ENCODE data around the gene RETNLB. TPM values are rescaled to one million over a fixed set of nuclear protein-coding genes. Genes with fewer than 3 reads are reported as not detected.

Gene RETNLB, protein sequence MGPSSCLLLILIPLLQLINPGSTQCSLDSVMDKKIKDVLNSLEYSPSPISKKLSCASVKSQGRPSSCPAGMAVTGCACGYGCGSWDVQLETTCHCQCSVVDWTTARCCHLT
- total RNA-seq, result 10 to 100 TPM; 58.5 to 89.0 TPM
- long read RNA-seq, transcript RETNLB-201 (3 exons, 676 nt), result major isoform, 5 of 12 reads
- long read RNA-seq, partial matches to known transcripts, result 0 of 12 reads
- long read RNA-seq, other reads (novel, unspliced or antisense), result 7 of 12 reads

DNA sequence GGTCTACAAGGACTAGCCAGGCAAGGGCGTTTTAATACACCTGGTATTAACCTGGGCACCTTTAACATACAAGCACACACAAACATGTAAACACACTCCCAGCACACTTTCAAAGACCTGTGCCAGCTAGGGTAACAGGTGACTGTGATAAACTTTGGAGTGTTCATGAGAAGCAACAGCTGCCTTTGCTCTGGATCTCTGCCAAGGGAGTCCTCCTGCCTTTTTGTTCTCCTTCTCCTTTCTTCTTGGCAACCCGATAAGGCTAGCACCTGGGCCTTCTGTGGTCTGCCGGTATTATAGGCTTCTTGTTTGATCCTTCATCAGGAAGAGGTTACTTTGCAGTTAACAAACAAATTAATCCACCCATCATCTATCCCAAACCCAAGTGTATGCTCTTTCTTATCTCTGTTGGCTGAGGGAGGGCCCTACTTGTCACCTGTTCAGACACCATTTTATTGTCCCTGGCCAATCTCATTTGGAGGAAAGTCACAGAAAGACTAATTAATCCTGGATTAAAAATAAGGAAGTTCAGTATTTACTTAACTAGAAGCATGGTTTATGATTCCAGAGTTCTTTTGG lies at the start of gene RETNLB:
TSS of gene RETNLB (minus strand) at position 7 of the 579 bp plus-strand sequence. CDS start 225 bp downstream, outside the sequence.
- DNase-seq, result peak; percentile 78 to 80
- ATAC-seq, result peak; percentile 86
- intact Hi-C loops (cut with DNase I, micrococcal nuclease), result no loop called here

DNA sequence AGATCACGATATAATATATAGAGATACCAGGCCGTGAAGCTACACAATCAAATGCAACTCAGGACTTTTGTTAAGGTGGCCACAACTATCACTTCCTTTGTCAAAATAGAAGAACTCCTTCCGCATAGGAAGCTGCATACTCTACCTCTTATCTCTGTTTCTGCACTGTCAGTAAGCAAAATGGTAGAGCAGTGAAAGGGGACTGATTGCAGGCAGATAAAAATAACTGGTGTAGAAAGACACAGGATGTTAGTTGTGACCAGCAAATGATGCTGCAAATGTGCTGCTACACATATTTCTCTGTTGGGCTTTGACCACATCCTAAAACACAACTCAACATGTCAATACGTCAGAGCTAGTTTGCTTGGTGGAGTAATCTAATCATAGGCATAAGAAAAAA lies 49.1 kb upstream of the RETNLB start:
- ATAC-seq (peak; percentile 5), DNase-seq (no peak)
- intact Hi-C loops (cut with DNase I, micrococcal nuclease), result no loop called here

DNA sequence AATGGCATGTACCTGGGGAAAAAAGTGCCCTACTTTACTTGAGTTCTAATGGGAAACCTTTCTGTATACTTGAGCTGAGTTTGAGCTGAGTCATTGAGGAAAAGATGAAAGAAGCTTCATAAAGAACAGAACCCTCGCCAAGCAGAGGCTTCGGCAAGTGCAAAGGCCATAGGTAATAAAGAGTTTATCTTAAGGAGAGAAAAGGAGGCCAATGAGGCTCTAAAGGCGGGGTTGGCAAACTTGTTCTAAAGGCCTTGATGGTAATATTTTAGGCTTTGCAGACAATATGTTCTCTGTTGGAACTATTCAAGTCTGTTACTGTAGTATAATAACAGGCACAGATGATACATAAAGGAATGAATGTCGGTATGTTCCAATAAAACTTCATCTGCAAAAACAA lies 47.8 kb upstream of the RETNLB start:
- intact Hi-C loops (cut with DNase I, micrococcal nuclease), result no loop called here
- ATAC-seq, result peak; percentile 96
- peak; percentile 36 to 48 for DNase-seq

DNA sequence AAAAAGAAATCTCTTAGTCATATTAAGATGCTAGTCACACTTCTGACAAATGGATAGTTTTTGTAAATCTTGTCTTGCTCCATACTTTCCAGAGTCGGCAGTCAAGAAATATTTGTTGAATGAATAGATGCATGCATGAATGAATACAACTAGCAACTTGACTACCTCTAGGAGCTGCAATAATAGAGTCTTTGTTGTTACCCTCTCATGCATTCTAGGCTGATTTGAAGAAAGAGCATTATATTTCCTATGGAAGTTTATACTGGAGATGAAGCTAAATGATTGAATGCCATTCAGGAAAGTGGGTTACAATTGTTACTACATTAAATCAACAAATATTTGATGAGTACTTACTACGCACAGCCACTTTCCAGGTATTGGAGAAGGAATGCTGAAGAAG lies 47.2 kb upstream of the RETNLB start:
- intact Hi-C loops (cut with DNase I, micrococcal nuclease), result no loop called here
- no peak for ATAC-seq

DNA sequence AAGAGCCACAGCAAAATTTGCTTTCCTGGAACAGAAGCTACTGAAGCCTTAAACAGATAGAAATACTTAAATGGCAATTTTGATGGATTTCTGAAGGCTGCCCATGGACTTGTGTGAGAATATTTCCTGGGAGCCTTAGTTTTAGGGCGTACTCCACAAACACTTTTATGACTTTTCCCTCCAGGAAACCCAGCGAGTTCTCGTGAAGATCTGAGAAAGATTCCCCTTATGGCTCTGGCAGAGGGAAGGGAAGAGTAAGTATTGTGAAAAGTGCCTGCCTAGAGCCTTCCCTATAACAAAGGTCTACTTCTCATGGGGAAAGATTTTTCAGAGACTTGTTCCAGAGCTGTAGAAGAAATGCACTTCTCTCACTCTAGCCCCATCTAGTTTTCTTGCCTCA lies 34.3 kb upstream of the RETNLB start:
- ATAC-seq (peak; percentile 76), DNase-seq (no peak)

More for the DNA sequence above, 47.2 kb upstream of the RETNLB start:
- DNase-seq, result no peak

DNA sequence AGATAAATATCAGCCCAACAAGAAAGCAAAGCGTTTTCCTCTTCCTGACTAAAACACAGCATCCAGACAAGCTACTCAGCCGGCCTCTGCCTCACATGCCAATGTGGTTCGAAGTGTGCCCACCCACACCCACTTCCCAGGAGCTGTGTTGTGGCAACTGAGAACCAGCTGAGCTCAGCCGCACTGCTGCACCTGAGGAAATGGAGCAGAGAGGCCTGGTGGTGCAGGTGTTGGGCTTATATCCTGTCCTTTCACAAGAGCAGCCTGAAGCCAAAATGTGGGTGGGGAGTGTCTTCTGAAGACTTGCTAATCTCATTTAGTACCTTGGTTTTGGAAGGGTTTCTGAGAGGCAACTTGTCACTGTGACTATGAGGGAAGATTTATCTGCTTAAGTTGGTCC lies 23.0 kb upstream of the RETNLB start:
- intact Hi-C loops (cut with DNase I, micrococcal nuclease), result no loop called here
- DNase-seq (no peak), ATAC-seq (no peak)

More for the DNA sequence above, 34.3 kb upstream of the RETNLB start:
- intact Hi-C loops (cut with DNase I, micrococcal nuclease), result no loop called here

DNA sequence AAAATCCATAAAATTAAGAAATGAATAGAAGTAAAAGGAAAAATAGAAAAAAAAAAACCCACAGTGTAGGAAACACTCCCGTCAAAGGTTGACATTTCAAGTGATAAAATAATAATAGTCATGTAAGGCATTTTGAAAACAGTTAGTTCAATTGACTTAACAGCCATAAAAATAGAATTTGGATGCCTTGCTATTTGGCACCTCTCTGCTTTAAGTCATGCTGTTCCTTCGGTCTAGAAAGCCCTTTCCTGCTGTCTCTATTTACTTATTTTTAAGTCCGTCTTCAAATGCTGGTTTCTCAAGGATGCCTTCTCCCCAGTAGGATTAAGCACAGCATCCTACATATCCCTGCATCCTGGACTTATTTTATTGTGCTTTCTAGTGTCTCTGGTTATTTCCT lies 22.3 kb upstream of the RETNLB start:
- ATAC-seq (no peak), DNase-seq (no peak)
- intact Hi-C loops (cut with DNase I, micrococcal nuclease), result no loop called here

DNA sequence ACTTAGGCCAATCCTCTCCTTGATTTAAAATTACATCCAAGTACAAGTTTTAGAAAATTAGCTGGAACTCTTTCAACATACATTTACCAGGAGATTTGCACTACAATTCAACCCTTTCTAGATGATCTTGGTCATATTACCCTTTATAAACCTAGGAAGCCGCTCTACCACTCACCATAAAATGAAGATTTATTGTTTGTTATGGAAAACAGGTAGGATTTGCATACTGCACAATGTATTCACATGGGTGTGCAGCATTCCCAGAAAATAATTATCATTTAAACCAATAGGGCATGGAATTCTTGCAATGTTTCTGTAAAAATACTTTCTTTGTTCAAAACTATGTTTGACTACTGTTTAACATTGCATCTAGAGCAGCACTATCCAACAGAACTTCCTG lies 18.4 kb upstream of the RETNLB start:
- intact Hi-C loops (cut with DNase I, micrococcal nuclease), result no loop called here
- ATAC-seq (no peak), DNase-seq (no peak)

DNA sequence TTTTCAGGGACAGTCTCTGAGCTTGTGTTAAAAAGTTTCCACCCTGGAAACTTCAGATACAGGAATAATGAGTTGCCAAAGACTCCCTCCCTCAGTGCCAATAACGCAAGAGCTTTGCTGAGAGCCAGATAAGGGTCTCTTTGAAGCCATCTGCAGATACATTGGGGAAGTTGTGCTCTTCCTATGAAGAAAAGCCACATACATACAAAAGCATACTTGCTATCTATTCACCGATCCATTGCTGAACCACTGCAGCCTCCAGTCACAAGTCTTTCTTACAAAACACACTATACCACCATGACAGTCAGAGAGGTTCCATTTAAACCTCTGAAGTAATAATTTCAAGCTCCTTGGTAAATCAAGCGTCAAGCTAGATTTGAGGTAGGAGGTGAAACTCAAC lies 10.0 kb upstream of the RETNLB start:
- intact Hi-C loops (cut with DNase I, micrococcal nuclease), result no loop called here
- ATAC-seq, result no peak
- DNase-seq, result no peak

DNA sequence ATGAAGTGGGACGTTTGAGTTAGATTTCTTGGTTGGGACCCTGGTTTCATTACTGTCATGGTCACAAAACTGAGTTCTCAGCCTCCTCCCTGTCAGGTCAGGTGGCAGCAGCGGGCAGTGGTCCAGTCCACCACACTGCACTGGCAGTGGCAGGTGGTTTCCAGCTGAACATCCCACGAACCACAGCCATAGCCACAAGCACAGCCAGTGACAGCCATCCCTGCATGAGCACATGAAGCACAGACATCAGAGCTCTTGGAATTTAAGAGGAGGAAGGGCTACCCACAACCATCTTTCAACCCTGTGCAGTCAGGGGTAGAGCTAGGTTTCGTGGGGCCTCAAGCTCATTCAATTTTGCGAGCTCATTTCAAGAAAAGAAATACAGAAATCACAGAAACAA lies 1.5 kb downstream of the RETNLB start:
- DNase-seq, result peak in 1 of 2 donors; percentile 11
- no peak for ATAC-seq
- intact Hi-C loops (cut with DNase I, micrococcal nuclease), result no loop called here

DNA sequence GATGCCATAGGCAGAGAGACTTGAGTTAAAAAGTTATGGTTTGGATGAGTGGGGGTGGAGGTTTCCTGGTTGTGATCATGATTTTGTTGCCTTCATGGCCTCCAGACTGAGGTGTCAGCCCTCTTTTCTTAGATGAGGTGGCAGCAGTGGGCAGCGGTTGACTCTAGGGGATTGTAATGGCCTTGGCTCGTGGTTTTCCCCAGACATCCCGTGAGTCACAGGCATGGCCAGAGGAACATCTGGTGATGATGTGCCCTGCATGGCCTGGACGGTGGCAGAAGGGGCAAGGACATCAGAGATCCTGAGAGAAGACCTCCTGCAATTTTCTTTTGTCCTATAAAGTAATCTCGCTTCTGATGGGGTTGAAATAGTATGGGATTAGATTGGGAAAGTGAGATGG lies 12.4 kb downstream of the RETNLB start:
- ATAC-seq (no peak), DNase-seq (no peak)
- intact Hi-C loops (cut with DNase I, micrococcal nuclease), result no loop called here

DNA sequence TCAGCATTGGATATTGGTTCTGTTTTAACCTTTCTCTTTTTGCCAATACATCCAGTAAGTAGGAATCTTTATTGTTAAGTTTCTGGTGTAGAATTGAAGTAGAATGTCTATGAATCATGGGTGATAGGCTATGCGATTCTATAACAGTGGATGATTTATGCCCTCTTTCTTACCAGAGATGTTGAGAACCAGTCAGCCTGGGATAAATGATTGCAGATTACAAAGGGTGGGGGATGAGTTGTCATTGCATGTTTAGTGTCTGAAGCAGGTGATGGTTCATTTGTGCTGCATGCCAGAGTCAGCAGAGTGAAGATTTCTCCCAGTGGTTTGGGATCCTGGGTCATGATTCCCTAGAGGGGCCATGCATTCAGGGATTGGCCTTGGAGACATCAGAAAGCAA lies 14.3 kb downstream of the RETNLB start:
- DNase-seq (no peak), ATAC-seq (no peak)
- intact Hi-C loops (cut with DNase I, micrococcal nuclease), result no loop called here

DNA sequence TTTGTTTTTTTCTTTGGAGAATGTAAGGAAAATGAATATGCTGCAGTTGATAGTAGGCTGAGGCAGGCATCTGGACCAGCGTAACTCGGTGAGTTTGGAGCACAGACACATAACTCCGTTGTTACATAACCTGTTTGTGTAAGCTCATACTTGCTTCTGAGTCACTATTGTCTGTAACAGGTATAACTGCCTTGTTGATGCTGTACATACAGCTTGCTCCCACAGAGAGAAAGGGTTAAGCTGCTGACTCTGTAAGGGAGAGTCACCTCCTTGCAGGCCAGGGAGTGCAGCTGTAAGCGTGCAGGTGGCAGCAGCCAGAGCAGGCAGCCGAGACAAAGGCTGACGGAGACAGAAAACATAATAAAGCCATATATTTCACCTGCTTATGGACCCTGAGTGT lies 20.4 kb downstream of the RETNLB start:
- intact Hi-C loops (cut with DNase I, micrococcal nuclease), result no loop called here
- DNase-seq, result no peak
- ATAC-seq, result peak; percentile 22

DNA sequence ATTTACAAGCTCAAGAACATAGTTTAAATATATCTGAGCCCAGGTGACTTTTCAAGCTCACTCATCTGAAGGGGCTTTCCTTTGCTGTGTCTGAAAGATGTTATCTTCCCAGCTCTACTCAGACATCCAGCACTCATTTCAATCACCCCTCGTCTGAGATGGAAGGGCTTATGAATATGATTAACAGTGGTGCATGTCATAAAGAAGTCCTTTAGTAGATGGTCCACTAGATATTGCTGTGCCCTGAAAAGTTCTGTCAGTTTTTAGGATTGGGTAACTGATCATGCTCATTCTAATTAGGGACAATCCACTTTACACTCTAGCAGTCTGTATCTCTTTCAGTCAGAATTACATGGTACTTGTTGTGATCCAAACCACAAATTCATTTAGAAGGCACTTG lies 28.3 kb downstream of the RETNLB start:
- ATAC-seq (no peak), DNase-seq (no peak)
- intact Hi-C loops (cut with DNase I, micrococcal nuclease), result no loop called here

DNA sequence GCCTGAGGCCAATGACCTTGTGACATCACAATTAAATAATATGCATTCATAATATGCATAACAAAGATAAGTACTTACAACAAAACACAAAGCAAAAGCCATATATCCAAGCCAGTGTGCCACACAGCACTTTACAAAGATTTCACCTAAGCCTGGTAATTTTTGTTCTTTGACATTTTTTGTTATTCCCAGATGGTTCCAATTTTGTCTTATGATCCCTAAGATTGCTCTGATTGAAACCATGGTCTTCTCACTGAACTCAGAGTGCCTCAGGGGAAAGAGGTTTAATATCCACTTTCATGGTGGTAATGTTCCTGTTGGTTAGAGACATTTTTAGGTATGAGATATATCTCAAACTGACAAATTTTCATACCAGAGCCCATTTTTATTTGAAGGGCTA lies 29.1 kb downstream of the RETNLB start:
- DNase-seq, result no peak
- intact Hi-C loops (cut with DNase I, micrococcal nuclease), result no loop called here
- ATAC-seq, result no peak

DNA sequence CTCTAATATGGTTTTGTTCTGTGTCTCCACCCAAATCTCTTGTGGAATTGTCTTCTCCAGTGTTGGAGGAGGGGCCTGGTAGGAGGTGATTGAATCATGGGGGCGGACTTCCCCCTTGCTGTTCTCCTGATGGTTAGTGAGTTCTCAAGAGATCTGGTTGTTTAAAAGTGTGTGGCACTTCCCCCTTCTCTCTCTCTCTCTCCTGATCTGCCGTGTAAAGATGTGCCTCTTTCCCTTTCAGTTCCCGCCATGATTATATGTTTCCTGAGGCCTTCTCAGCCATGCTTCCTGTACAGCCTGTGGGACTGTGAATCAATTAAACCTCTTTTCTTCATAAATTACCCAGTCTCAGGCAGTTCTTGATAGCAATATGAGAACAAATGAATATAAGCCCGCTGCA lies 33.1 kb downstream of the RETNLB start:
- ATAC-seq (no peak), DNase-seq (no peak)
- intact Hi-C loops (cut with DNase I, micrococcal nuclease), result no loop called here

DNA sequence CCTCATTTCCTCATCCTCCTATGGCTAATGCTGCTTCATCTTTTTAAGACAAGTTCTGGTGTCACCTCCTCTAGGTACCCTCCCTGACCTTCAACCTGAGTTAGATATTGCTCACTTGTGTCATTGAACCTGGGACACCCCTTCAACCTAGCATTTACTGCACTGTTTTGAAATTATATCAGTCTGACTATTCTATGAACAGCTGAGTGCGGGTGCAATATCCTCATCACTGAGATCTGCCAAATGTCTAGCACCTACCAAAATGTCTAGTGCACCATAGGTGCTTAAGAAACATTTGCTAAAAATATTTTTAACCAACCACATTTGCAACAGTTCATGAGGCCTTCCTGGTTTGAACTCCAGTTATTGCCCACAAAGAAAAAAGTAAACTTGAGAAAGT lies 34.5 kb downstream of the RETNLB start:
- ATAC-seq, result no peak
- intact Hi-C loops (cut with DNase I, micrococcal nuclease), result no loop called here
- no peak for DNase-seq

DNA sequence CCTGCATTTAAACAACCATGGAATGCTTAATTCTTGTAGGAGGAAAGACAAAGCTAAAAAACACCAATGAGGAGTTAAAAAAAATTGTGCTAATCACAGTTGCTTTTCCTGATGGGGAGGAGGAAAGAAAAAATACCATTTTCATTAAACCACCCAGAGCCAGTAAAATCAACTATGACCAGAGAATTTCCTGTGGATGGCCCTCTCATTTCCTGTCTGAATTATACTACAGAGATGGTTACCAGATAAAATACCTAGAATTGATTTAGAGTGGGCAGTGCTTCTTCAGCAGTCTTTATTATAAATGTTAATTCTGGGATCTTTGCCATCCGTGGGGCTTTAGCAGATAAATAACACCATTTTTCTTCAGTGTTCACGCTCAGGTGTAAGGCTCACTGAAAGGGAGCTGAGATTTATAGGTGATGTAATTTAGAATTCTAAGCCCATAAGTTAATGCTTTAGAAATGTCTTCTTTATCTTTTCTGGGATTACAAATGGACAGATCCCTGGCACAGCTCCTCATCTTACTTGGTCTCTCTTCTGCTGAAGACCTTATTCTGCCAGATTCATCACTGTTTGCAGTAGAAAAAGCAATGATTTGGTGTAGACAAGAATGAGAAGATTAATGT lies 37.9 kb downstream of the RETNLB start:
- intact Hi-C loops (cut with DNase I, micrococcal nuclease), result no loop called here
- no peak for DNase-seq
- no peak for ATAC-seq

DNA sequence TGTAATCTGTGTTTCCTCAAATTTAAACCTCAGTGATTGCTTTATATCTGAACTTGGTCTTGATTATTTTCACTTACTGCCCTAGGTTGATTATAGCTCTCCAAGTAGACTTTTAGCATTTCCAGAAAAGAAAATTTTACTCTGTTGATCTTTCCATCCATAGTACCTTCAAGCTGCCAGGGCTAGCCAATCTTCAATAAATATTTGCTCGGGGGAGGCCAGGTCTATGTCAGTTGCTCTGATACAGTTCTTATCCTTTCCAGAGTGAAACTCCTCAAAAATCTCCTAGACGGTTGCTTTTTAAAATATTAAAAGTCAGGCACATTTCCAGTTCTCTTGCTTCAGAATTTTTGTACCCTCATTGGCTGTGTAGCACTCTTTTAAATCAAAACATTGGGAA lies 38.8 kb downstream of the RETNLB start:
- no peak for ATAC-seq
- no peak for DNase-seq
- intact Hi-C loops (cut with DNase I, micrococcal nuclease), result no loop called here

DNA sequence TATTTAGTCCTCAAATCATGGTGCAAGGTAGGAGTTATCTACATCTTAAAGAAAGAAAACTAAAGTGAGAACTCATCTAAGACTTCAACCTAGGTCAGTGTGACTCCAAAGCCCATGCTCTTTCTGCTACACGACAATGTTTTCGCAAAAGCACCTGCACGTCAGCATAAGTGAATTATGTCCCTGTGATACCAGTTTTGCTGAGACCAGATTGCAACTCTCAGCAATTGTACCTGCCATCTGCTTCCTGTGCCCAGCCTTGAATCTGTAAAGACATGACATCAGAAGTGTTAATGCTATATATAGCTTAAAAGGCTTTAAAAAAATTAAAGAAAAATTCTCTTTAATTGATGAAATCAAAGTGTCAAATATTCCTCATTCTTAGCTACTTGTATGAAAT lies 43.4 kb downstream of the RETNLB start:
- DNase-seq (no peak), ATAC-seq (no peak)
- intact Hi-C loops (cut with DNase I, micrococcal nuclease), result no loop called here

Data from left colon (tissue), 2 donors.